ENCODE measurements around the gene DDO.

Gene DDO

DNA sequence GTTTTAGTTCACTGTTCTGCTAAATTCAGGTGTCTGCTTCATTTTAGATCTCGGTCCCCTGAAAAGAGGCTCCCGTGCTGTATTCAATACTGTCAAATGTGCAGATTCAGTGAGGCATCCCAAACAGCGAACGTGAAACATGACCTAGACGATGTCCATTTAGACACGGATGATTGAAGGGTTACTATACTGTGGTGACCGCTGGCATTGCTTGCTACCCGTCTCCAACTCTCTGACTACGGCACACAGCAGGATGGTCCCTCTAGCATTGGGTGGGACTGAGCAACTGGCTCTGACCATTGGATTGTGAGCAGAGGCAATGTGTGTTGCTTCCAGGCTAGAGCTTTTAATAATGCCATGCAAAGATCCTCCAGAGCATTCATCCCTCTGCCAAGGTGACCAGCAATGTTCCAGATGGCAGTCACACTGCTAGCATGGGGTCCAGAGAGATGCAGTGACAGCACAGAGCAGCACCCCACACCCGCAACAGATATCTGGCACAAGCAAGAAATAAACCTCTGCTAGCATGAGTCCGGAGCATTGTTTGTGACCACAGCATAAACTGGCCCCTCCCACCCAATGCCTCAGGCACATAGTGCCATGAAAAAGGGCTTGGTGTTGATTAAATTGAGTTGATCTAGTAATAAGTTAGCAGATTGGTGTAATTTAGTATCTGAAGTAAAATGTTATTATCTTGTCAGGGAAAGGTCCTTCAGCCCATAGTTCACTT lies 66.2 kb downstream of the DDO start:
- no peak for DNase-seq

- no peak for DNase-seq
Observed at GRCh38 chr6:110345025-110345424, 70.3 kb downstream of the DDO start.

- no peak for DNase-seq
Observed at GRCh38 chr6:110342759-110343158, 72.6 kb downstream of the DDO start.

Measured in anterior cingulate cortex (tissue), 58 donors.